ENCODE measurements around the gene FKBP5. TPM values are rescaled to one million over a fixed set of nuclear protein-coding genes. Genes with fewer than 3 reads are reported as not detected.
"Not testable (repeated sequence)": the region's sequence is repeated elsewhere in the genome, so short reads cannot be mapped to it uniquely, and the experiment has no call there.

Gene FKBP5
- total RNA-seq = 112 TPM

GRCh38 chr6:35688605-35689322 lies at the start of gene FKBP5:
FKBP5 (minus strand) TSS chr6:35688915; CDS start chr6:35642824, 46,091 bp downstream.
- peak within 1 kb of the TSS; percentile 96 to 98 for H3K27ac ChIP-seq
- no peak for TF ChIP-seq CTCF (IDR thresholded peaks at IDR 0.05)
- H3K9me3 ChIP-seq = no peaks in the 10 kb centered on the region
- DNase-seq (ENCODE audit: low spot score in 2 of 2) = peak; percentile 85 to 98
- H3K4me3 ChIP-seq = peak within 1 kb of the TSS; percentile 98 to 99
- intact Hi-C loops (cut with DNase I) = loop anchor here (1.0 to 5.0 kb wide), 5 partner anchors 44 to 509 kb away; partner anchors contain the start of genes ARMC12 and BRPF3
- no peaks in the 10 kb centered on the region for H3K27me3 ChIP-seq
- H3K36me3 ChIP-seq = peaks cover 6 to 10% of the 10 kb centered on the region in 2 donors
- H3K4me1 ChIP-seq = peaks cover 13 to 21% of the 10 kb centered on the region in 2 donors

- no peak overlapping the region for H3K27ac ChIP-seq
Observed at GRCh38 chr6:35737413-35738211, 48.9 kb upstream of the FKBP5 start.

GRCh38 chr6:35736982-35737412 lies 48.3 kb upstream of the FKBP5 start, which contains the start of gene ARMC12:
ARMC12 (plus strand) TSS chr6:35737032; CDS start chr6:35737109, 77 bp downstream.
- DNase-seq (ENCODE audit: low spot score in 2 of 2) = no peak
- Histone ChIP-seq H3K27me3 (no peaks in the 10 kb centered on the region), H3K4me3 (no peak within 1 kb of the TSS), H3K27ac (no peak within 1 kb of the TSS), H3K36me3 (no peaks in the 10 kb centered on the region), H3K9me3 (no peaks in the 10 kb centered on the region), H3K4me1 (peaks cover 11 to 29% of the 10 kb centered on the region in 2 donors)
- no peak for TF ChIP-seq CTCF (IDR thresholded peaks at IDR 0.05)
- intact Hi-C loops (cut with DNase I) = loop anchor here (1.0 to 5.0 kb wide), 4 partner anchors 49 to 214 kb away; partner anchors contain the start of gene FKBP5

More at GRCh38 chr6:35737413-35738211, 48.9 kb upstream of the FKBP5 start:
- Histone ChIP-seq H3K36me3 (no peaks in the 10 kb centered on the region), H3K4me1 (peaks cover 5 to 23% of the 10 kb centered on the region in 2 donors), H3K4me3 (no peak overlapping the region), H3K27me3 (no peaks in the 10 kb centered on the region), H3K9me3 (no peaks in the 10 kb centered on the region)
- intact Hi-C loops (cut with DNase I) = loop anchor here (1.0 to 5.0 kb wide), 4 partner anchors 49 to 214 kb away; partner anchors contain the start of gene FKBP5
- TF ChIP-seq CTCF (IDR thresholded peaks at IDR 0.05) = peak; percentile 78 to 96 (median 84)
- DNase-seq (ENCODE audit: low spot score in 2 of 2) = no peak

- H3K9me3 ChIP-seq = no peaks in the 10 kb centered on the region
- peaks cover 11 to 29% of the 10 kb centered on the region in 2 donors for H3K4me1 ChIP-seq
- no peak overlapping the region for H3K4me3 ChIP-seq
- TF ChIP-seq CTCF (IDR thresholded peaks at IDR 0.05) = peak; percentile 77 to 97 (median 90)
- no peak overlapping the region for H3K27ac ChIP-seq
- H3K36me3 ChIP-seq = no peaks in the 10 kb centered on the region
- intact Hi-C loops (cut with DNase I) = loop anchor here (5.0 kb wide), 1 partner anchor 89 kb away; no protein-coding TSS in a partner anchor
- peak in 1 of 2 donors; percentile 87 for DNase-seq (ENCODE audit: low spot score in 2 of 2)
- H3K27me3 ChIP-seq = no peaks in the 10 kb centered on the region
Observed at GRCh38 chr6:35736253-35736894, 47.7 kb upstream of the FKBP5 start.

- H3K9me3 ChIP-seq = no peaks in the 10 kb centered on the region
- TF ChIP-seq CTCF (IDR thresholded peaks at IDR 0.05) = no peak
- peaks cover 20 to 35% of the 10 kb centered on the region in 2 donors for H3K4me1 ChIP-seq
- H3K36me3 ChIP-seq = no peaks in the 10 kb centered on the region
- H3K4me3 ChIP-seq = no peak overlapping the region
- intact Hi-C loops (cut with DNase I) = loop anchor here (5.0 kb wide), 1 partner anchor 88 kb away; no protein-coding TSS in a partner anchor
- no peaks in the 10 kb centered on the region for H3K27me3 ChIP-seq
- DNase-seq (ENCODE audit: low spot score in 2 of 2) = no peak
- peak overlapping the region; percentile 100 for H3K27ac ChIP-seq
Observed at GRCh38 chr6:35735452-35735851, 46.7 kb upstream of the FKBP5 start.

GRCh38 chr6:35734319-35734718 lies 45.6 kb upstream of the FKBP5 start:
- intact Hi-C loops (cut with DNase I) = loop anchor here (5.0 kb wide), 1 partner anchor 282 kb away; the partner anchor contains the start of gene FANCE
- peaks cover 26 to 47% of the 10 kb centered on the region in 2 donors for H3K4me1 ChIP-seq
- not testable (repeated sequence) for H3K36me3 ChIP-seq, H3K9me3 ChIP-seq, H3K4me3 ChIP-seq, H3K27me3 ChIP-seq
- peak in 1 of 2 donors; percentile 65 for DNase-seq (ENCODE audit: low spot score in 2 of 2)
- peak overlapping the region; percentile 100 for H3K27ac ChIP-seq
